ENCODE measurements around the gene JUNB.

The JUNB gene

GRCh38 chr19:12777217-12778016, 13.9 kb upstream of the JUNB start (continued):
- no peak for TF ChIP-seq ZNF26 (tag by site-specific recombination; IDR thresholded peaks at IDR 0.05)
- TF ChIP-seq ZNF473 (tag by site-specific recombination; IDR thresholded peaks at IDR 0.05), result no peak
- no peak for TF ChIP-seq PRDM1 (tag by site-specific recombination; IDR thresholded peaks at IDR 0.05)
- TF ChIP-seq ZNF155 (tag by site-specific recombination; IDR thresholded peaks at IDR 0.05), result no peak
- TF ChIP-seq ZNF37A (tag by site-specific recombination; IDR thresholded peaks at IDR 0.05), result no peak
- TF ChIP-seq PBX3 (CRISPR knock-in tag; IDR thresholded peaks at IDR 0.05), result no peak
- TF ChIP-seq ZNF214 (tag by site-specific recombination; IDR thresholded peaks at IDR 0.05; ENCODE audit: borderline replicate concordance), result no peak
- TF ChIP-seq HOXC10 (CRISPR knock-in tag; IDR thresholded peaks at IDR 0.05), result no peak
- peak; percentile 92 for TF ChIP-seq ZSCAN30 (tag by site-specific recombination; IDR thresholded peaks at IDR 0.05)
- no peak for TF ChIP-seq ZNF555 (tag by site-specific recombination; conservative IDR thresholded peaks at IDR 0.05)
- no peak for TF ChIP-seq ZNF843 (tag by site-specific recombination; IDR thresholded peaks at IDR 0.05)
- no peak for TF ChIP-seq PRDM2 (tag by site-specific recombination; IDR thresholded peaks at IDR 0.05; ENCODE audit: borderline replicate concordance)
- no peak; the same call in 1 of the 2 replicates for TF ChIP-seq KLF1 (tag by site-specific recombination; IDR thresholded peaks at IDR 0.05)
- peak; percentile 74 for TF ChIP-seq ZBTB8A (tag by site-specific recombination; IDR thresholded peaks at IDR 0.05)
- no peak for TF ChIP-seq ZNF777 (tag by site-specific recombination; IDR thresholded peaks at IDR 0.05; ENCODE audit: borderline replicate concordance)
- no peak for TF ChIP-seq INSM2 (tag by site-specific recombination; IDR thresholded peaks at IDR 0.05)
- no peak; the same call in 1 of the 2 replicates for TF ChIP-seq ZNF692 (tag by site-specific recombination; IDR thresholded peaks at IDR 0.05)
- TF ChIP-seq ZNF248 (tag by site-specific recombination; IDR thresholded peaks at IDR 0.05), result no peak
- TF ChIP-seq SETDB1 (IDR thresholded peaks at IDR 0.05; ENCODE audit: insufficient read length, low read length), result no peak
- no peak for TF ChIP-seq ZNF510 (tag by site-specific recombination; IDR thresholded peaks at IDR 0.05; ENCODE audit: insufficient replicate concordance)
- no peak for TF ChIP-seq ZFP41 (tag by site-specific recombination; IDR thresholded peaks at IDR 0.05; ENCODE audit: borderline replicate concordance)
- TF ChIP-seq ZSCAN5A (tag by site-specific recombination; IDR thresholded peaks at IDR 0.05), result no peak
- peak; percentile 47; the same call in 1 of the 2 replicates for TF ChIP-seq ZNF449 (tag by site-specific recombination; IDR thresholded peaks at IDR 0.05)

All from HEK293 (cell line).